HepG2 (cell line): ENCODE results near the gene ZNF584. TPM values are rescaled to one million over a fixed set of nuclear protein-coding genes. Genes with fewer than 3 reads are reported as not detected.

Experiments used
- ARID3A ChIP-seq: IDR thresholded peaks from 2 replicates; pipeline ENCODE4 v1.6.1; 2012; ENCODE audit warnings: low read depth, low read length, improper control_type of control experiment
- CBFB ChIP-seq: sonication (generic); formaldehyde crosslinking; IDR thresholded peaks from 2 replicates; pipeline ENCODE4 v1.4.0; 2020; ENCODE audit warnings: missing genetic modification reagents
- CCDC6 ChIP-seq: sonication (generic); formaldehyde crosslinking; IDR thresholded peaks from 2 replicates; pipeline ENCODE4 v1.8.1; 2022; ENCODE audit warnings: mild to moderate bottlenecking, missing genetic modification reagents, moderate library complexity
- GATA4 ChIP-seq: sonication (generic); IDR thresholded peaks from 2 replicates; pipeline ENCODE4 v1.6.1; 2016; ENCODE audit warnings: antibody characterized with exemption, low read depth, borderline replicate concordance
- HINFP ChIP-seq: sonication (generic); formaldehyde crosslinking; IDR thresholded peaks from 2 replicates; pipeline ENCODE4 v1.4.0; 2020; ENCODE audit warnings: low read depth, mild to moderate bottlenecking, missing genetic modification reagents
- HMG20B ChIP-seq: conservative IDR thresholded peaks from 2 replicates; pipeline ENCODE4 v1.6.1; 2016; ENCODE audit warnings: missing genetic modification reagents, missing compliant biosample characterization
- KLF6 ChIP-seq: IDR thresholded peaks from 2 replicates; pipeline ENCODE4 v1.8.0; 2016; ENCODE audit warnings: missing biosample characterization, missing genetic modification reagents
- MEF2D ChIP-seq: sonication (generic); formaldehyde crosslinking; IDR thresholded peaks from 2 replicates; pipeline ENCODE4 v1.5.1; 2020; ENCODE audit warnings: mild to moderate bottlenecking, missing genetic modification reagents
- RBM22 ChIP-seq: fragments of 200-400 bp; formaldehyde crosslinking; optimal IDR thresholded peaks from 2 replicates; pipeline ENCODE3; 2017; ENCODE audit warnings: mild to moderate bottlenecking, low read length, moderate library complexity
- WIZ ChIP-seq: sonication (generic); formaldehyde crosslinking; IDR thresholded peaks from 2 replicates; pipeline ENCODE4 v1.5.1; 2020; ENCODE audit warnings: mild to moderate bottlenecking, missing genetic modification reagents
- ZBTB10 ChIP-seq: sonication (generic); formaldehyde crosslinking; IDR thresholded peaks from 2 replicates; pipeline ENCODE4 v1.4.0; 2020; ENCODE audit warnings: missing genetic modification reagents, borderline replicate concordance
- ZNF274 ChIP-seq: sonication (generic); formaldehyde crosslinking; IDR thresholded peaks from 2 replicates; pipeline ENCODE4 v1.5.1; 2020; ENCODE audit warnings: mild to moderate bottlenecking, missing genetic modification reagents
- ZNF282 ChIP-seq: fragments of 450-650 bp; IDR thresholded peaks from 2 replicates; pipeline ENCODE4 v1.6.1; 2018; ENCODE audit not compliant: partially characterized antibody
- ZNF441 ChIP-seq: sonication (generic); formaldehyde crosslinking; IDR thresholded peaks from 2 replicates; pipeline ENCODE4 v1.7.0; 2021; ENCODE audit warnings: missing genetic modification reagents, borderline replicate concordance
- ZNF446 ChIP-seq: sonication (generic); formaldehyde crosslinking; IDR thresholded peaks from 2 replicates; pipeline ENCODE4 v1.5.0; 2020; ENCODE audit warnings: mild to moderate bottlenecking, missing genetic modification reagents
- ZNF609 ChIP-seq: sonication (generic); formaldehyde crosslinking; IDR thresholded peaks from 2 replicates; pipeline ENCODE4 v1.4.0; 2020; ENCODE audit warnings: mild to moderate bottlenecking, missing genetic modification reagents, borderline replicate concordance
- polyA plus RNA-seq, 8 experiments: library from polyadenylated mRNA; depleted of rRNA in 3 of 8; stranded (reverse) in 7 of 8; unstranded in 1 of 8; fragments of >200 nt; fragmentation: Illumina TruSeq in 4 of 8; extraction: Trizol in 4 of 8; gene quantifications; 2 replicates each; pipeline versions ENCODE4 v1.2.1 to v1.2.3, GENCODE V29; 2011 to 2016; ENCODE audit warnings: low read depth in 4 of 8, missing spikeins in 1 of 8, mixed read lengths in 1 of 8; ENCODE audit not compliant: insufficient read depth in 1 of 8
- total RNA-seq, 5 experiments: library from RNA; depleted of rRNA; stranded (reverse); fragments of >200 nt; fragmentation: Illumina TruSeq; extraction: Trizol; gene quantifications; 2 replicates each; pipeline ENCODE4 v1.2.3, GENCODE V29; 2016; ENCODE audit warnings: low read depth in 1 of 5

Gene ZNF584
- total and polyA plus RNA-seq, 2 of the 13 experiments (the other 11 are each of a cell fraction or from before 2014, with no cell fraction given): 2.4 to 7.0 TPM

- TF ChIP-seq HINFP (peak; percentile 88; the same call in 1 of the 2 replicates), WIZ (CRISPR knock-in tag) (peak; percentile 44; the same call in 1 of the 2 replicates), CCDC6 (peak; percentile 36; the same call in 1 of the 2 replicates), ZNF446 (CRISPR knock-in tag) (no peak; the same call in 1 of the 2 replicates), ZNF274 (peak; percentile 89; the same call in 1 of the 2 replicates), RBM22 (peak; percentile 69), ARID3A (no peak), ZNF441 (CRISPR knock-in tag) (peak; percentile 63; the same call in 1 of the 2 replicates), HMG20B (CRISPR knock-in tag) (no peak), ZBTB10 (CRISPR knock-in tag) (no peak), ZNF609 (CRISPR knock-in tag) (no peak), GATA4 (peak; percentile 58; the same call in 1 of the 2 replicates), MEF2D (CRISPR knock-in tag) (peak; percentile 40; the same call in 1 of the 2 replicates), KLF6 (CRISPR knock-in tag) (peak; percentile 57; the same call in 1 of the 2 replicates), ZNF282 (no peak), CBFB (CRISPR knock-in tag) (peak; percentile 21)
Observed at GRCh38 chr19:58386576-58387337, 21.7 kb upstream of the ZNF584 start, which contains the start of gene RPS5 (continued).
